Measurements from ENCODE around the gene SETD7.
"Not testable (repeated sequence)": the region's sequence is repeated elsewhere in the genome, so short reads cannot be mapped to it uniquely, and the experiment has no call there.

Gene SETD7

GRCh38 chr4:139465922-139466321 lies 90.1 kb downstream of the SETD7 start:
- Histone ChIP-seq H3K36me3 (ENCODE audit: control insufficient read depth, insufficient read depth, low read length) (no peaks in the 10 kb centered on the region), H3K27me3 (ENCODE audit: control insufficient read depth, insufficient read depth, low read length) (no peaks in the 10 kb centered on the region), H3K9me3 (ENCODE audit: control insufficient read depth, low read length) (no peaks in the 10 kb centered on the region), H3K4me3 (ENCODE audit: low read depth, low read length) (no peak overlapping the region), H3K9ac (no peak overlapping the region), H3K4me1 (no peaks in the 10 kb centered on the region), H3K27ac (no peak overlapping the region), H3K79me2 (peaks cover 6% of the 10 kb centered on the region), H3K4me2 (ENCODE audit: low read length) (no peak overlapping the region), H2AFZ (no peak overlapping the region)
- no peak for TF ChIP-seq CTCF (IDR thresholded peaks at IDR 0.05)

GRCh38 chr4:139464512-139464911 lies 91.5 kb downstream of the SETD7 start:
- H3K9ac ChIP-seq; H3K4me2 ChIP-seq (ENCODE audit: low read length); H3K27ac ChIP-seq; H3K27me3 ChIP-seq (ENCODE audit: control insufficient read depth, insufficient read depth, low read length); H3K36me3 ChIP-seq (ENCODE audit: control insufficient read depth, insufficient read depth, low read length); H2AFZ ChIP-seq; H3K4me1 ChIP-seq; H3K9me3 ChIP-seq (ENCODE audit: control insufficient read depth, low read length); H3K79me2 ChIP-seq; H3K4me3 ChIP-seq (ENCODE audit: low read depth, low read length): not testable (repeated sequence)

GRCh38 chr4:139461022-139461628 lies 94.9 kb downstream of the SETD7 start:
- Histone ChIP-seq H3K36me3 (ENCODE audit: control insufficient read depth, insufficient read depth, low read length) (no peaks in the 10 kb centered on the region), H3K4me1 (no peaks in the 10 kb centered on the region), H3K79me2 (peaks cover 16% of the 10 kb centered on the region), H3K9me3 (ENCODE audit: control insufficient read depth, low read length) (no peaks in the 10 kb centered on the region), H3K4me3 (ENCODE audit: low read depth, low read length) (no peak overlapping the region), H3K27ac (no peak overlapping the region), H3K4me2 (ENCODE audit: low read length) (no peak overlapping the region), H2AFZ (no peak overlapping the region), H3K9ac (no peak overlapping the region), H3K27me3 (ENCODE audit: control insufficient read depth, insufficient read depth, low read length) (no peaks in the 10 kb centered on the region)
- TF ChIP-seq CTCF (IDR thresholded peaks at IDR 0.05): no peak

GRCh38 chr4:139460565-139460964 lies 95.5 kb downstream of the SETD7 start:
- TF ChIP-seq CTCF (IDR thresholded peaks at IDR 0.05): no peak
- no peak overlapping the region for H3K27ac ChIP-seq
- no peak overlapping the region for H3K4me3 ChIP-seq (ENCODE audit: low read depth, low read length)
- H3K4me2 ChIP-seq (ENCODE audit: low read length): no peak overlapping the region
- H3K36me3 ChIP-seq (ENCODE audit: control insufficient read depth, insufficient read depth, low read length): no peaks in the 10 kb centered on the region
- no peaks in the 10 kb centered on the region for H3K4me1 ChIP-seq
- H3K9ac ChIP-seq: no peak overlapping the region
- no peak overlapping the region for H2AFZ ChIP-seq
- H3K27me3 ChIP-seq (ENCODE audit: control insufficient read depth, insufficient read depth, low read length): no peaks in the 10 kb centered on the region
- H3K79me2 ChIP-seq: peaks cover 16% of the 10 kb centered on the region
- no peaks in the 10 kb centered on the region for H3K9me3 ChIP-seq (ENCODE audit: control insufficient read depth, low read length)

- Histone ChIP-seq H3K4me2 (ENCODE audit: low read length) (no peak overlapping the region), H3K79me2 (peaks cover 22% of the 10 kb centered on the region), H3K9me3 (ENCODE audit: control insufficient read depth, low read length) (no peaks in the 10 kb centered on the region), H3K9ac (no peak overlapping the region), H3K4me3 (ENCODE audit: low read depth, low read length) (no peak overlapping the region), H3K4me1 (no peaks in the 10 kb centered on the region), H3K36me3 (ENCODE audit: control insufficient read depth, insufficient read depth, low read length) (no peaks in the 10 kb centered on the region), H3K27ac (no peak overlapping the region), H3K27me3 (ENCODE audit: control insufficient read depth, insufficient read depth, low read length) (no peaks in the 10 kb centered on the region), H2AFZ (no peak overlapping the region)
- TF ChIP-seq CTCF (IDR thresholded peaks at IDR 0.05): no peak
Observed at GRCh38 chr4:139458999-139459398, 97.0 kb downstream of the SETD7 start.
